K562 (cell line): ENCODE data around the gene SIAE. TPM values are rescaled to one million over a fixed set of nuclear protein-coding genes. Genes with fewer than 3 reads are reported as not detected.

ENCODE experiments used
- CREB1 ChIP-seq, 2 experiments: sonication (generic) in 1 of 2; formaldehyde crosslinking in 1 of 2; IDR thresholded peaks; 2 replicates each; pipeline versions ENCODE4 v1.6.1 to v1.8.0; 2012 to 2022; ENCODE audit warnings: inconsistent platforms in 1 of 2, mild to moderate bottlenecking in 1 of 2, missing genetic modification reagents in 1 of 2, moderate library complexity in 1 of 2
- CREB3L1 ChIP-seq: fragments of 450-650 bp; IDR thresholded peaks from 2 replicates; pipeline ENCODE4 v1.6.1; 2014; ENCODE audit warnings: low read depth, mild to moderate bottlenecking, moderate library complexity, borderline replicate concordance
- DACH1 ChIP-seq: fragments of 450-650 bp; IDR thresholded peaks from 2 replicates; pipeline ENCODE4 v1.6.1; 2018; ENCODE audit not compliant: partially characterized antibody
- HDAC6 ChIP-seq: IDR thresholded peaks from 2 replicates; pipeline ENCODE4 v1.6.1; 2012; ENCODE audit warnings: low read depth, mild to moderate bottlenecking, control low read depth, inconsistent platforms, low read length, moderate library complexity
- KLF16 ChIP-seq: IDR thresholded peaks from 2 replicates; pipeline ENCODE4 v1.6.1; 2016; ENCODE audit warnings: antibody characterized with exemption
- MAX ChIP-seq: sonication (generic); formaldehyde crosslinking; IDR thresholded peaks from 2 replicates; pipeline ENCODE4 v1.9.0; 2022; ENCODE audit warnings: mild to moderate bottlenecking, missing genetic modification reagents
- MTA1 ChIP-seq: fragments of 450-650 bp; IDR thresholded peaks from 2 replicates; pipeline ENCODE4 v1.6.1; 2017; ENCODE audit warnings: borderline replicate concordance
- RBM15 ChIP-seq: fragments of 200-400 bp; formaldehyde crosslinking; IDR thresholded peaks from 2 replicates; pipeline ENCODE4 v1.6.1; 2018; ENCODE audit warnings: mild to moderate bottlenecking, low read length, moderate library complexity; ENCODE audit not compliant: insufficient read depth
- RNF219 ChIP-seq: fragments of 250-450 bp; sonication (Bioruptor Pico); IDR thresholded peaks from 2 replicates; pipeline ENCODE4 v1.5.0; 2022; ENCODE audit warnings: mild to moderate bottlenecking
- SIN3B ChIP-seq: fragments of 450-650 bp; IDR thresholded peaks from 2 replicates; pipeline ENCODE4 v1.6.1; 2017; ENCODE audit warnings: low read depth, mild to moderate bottlenecking, moderate library complexity
- STAG1 ChIP-seq: sonication (generic); formaldehyde crosslinking; IDR thresholded peaks from 2 replicates; pipeline ENCODE4 v1.5.0; 2020; ENCODE audit warnings: missing genetic modification reagents, borderline replicate concordance
- TCF7 ChIP-seq: sonication (generic); IDR thresholded peaks from 2 replicates; pipeline ENCODE4 v1.6.1; 2016; ENCODE audit warnings: antibody characterized with exemption, borderline replicate concordance
- YY1 ChIP-seq, 3 experiments: IDR thresholded peaks; 2 replicates each; pipeline ENCODE4 v1.6.1; 2011; ENCODE audit warnings: low read length in 2 of 3, mild to moderate bottlenecking in 2 of 3, moderate library complexity in 2 of 3, borderline replicate concordance in 1 of 3, control low read depth in 1 of 3, low read depth in 1 of 3; ENCODE audit not compliant: insufficient read depth in 3 of 3, insufficient replicate concordance in 2 of 3, control insufficient read depth in 1 of 3, insufficient read length in 1 of 3; ENCODE audit errors: extremely low read depth in 1 of 3
- ZNF165 ChIP-seq: fragments of 250-450 bp; sonication (Bioruptor Pico); IDR thresholded peaks from 2 replicates; pipeline ENCODE4 v1.4.0; 2020; ENCODE audit warnings: borderline replicate concordance
- ZNF395 ChIP-seq: fragments of 200-800 bp; sonication (Bioruptor generic); IDR thresholded peaks from 2 replicates; pipeline ENCODE4 v1.6.1; 2017; ENCODE audit warnings: missing genetic modification characterization, missing compliant biosample characterization
- ZNF436 ChIP-seq: fragments of 250-450, 450-650 bp; sonication (Bioruptor Pico); formaldehyde crosslinking; IDR thresholded peaks from 2 replicates; pipeline ENCODE4 v1.7.0; 2020; ENCODE audit warnings: mild to moderate bottlenecking
- ZNF561 ChIP-seq: fragments of 450-650 bp; formaldehyde crosslinking; conservative IDR thresholded peaks from 2 replicates; pipeline ENCODE4 v1.4.0; 2020; ENCODE audit warnings: mild to moderate bottlenecking, moderate library complexity
- ZNF655 ChIP-seq: fragments of 250-450 bp; sonication (Bioruptor Pico); IDR thresholded peaks from 2 replicates; pipeline ENCODE4 v1.5.0; 2021
- ZNF695 ChIP-seq: fragments of 450-650 bp; formaldehyde crosslinking; IDR thresholded peaks from 2 replicates; pipeline ENCODE4 v1.4.0; 2020; ENCODE audit warnings: mild to moderate bottlenecking, moderate library complexity
- ZNF77 ChIP-seq: fragments of 250-450 bp; sonication (Bioruptor Pico); IDR thresholded peaks from 2 replicates; pipeline ENCODE4 v1.5.0; 2020
- polyA plus RNA-seq, 8 experiments: library from polyadenylated mRNA; depleted of rRNA in 4 of 8; stranded (reverse) in 5 of 8; unstranded in 3 of 8; fragments of >200 nt; fragmentation: Nextera tagmentation in 2 of 8; fragmentation: Illumina TruSeq in 1 of 8; extraction: Ambion mirVana in 2 of 8; extraction: Trizol in 1 of 8; gene quantifications; 2 replicates each; pipeline versions ENCODE4 v1.2.1 to v1.2.3, GENCODE V29; 2011 to 2014; ENCODE audit warnings: inconsistent platforms in 1 of 8, missing spikeins in 1 of 8
- total RNA-seq, 7 experiments: library from RNA; depleted of rRNA in 6 of 7; stranded (reverse); fragments of >200 nt in 6 of 7; fragmentation: Illumina TruSeq in 2 of 7; extraction: Trizol in 2 of 7; gene quantifications; 2 replicates each; pipeline versions ENCODE4 v1.2.1 to v1.2.3, GENCODE V29; 2011 to 2021; ENCODE audit warnings: low replicate concordance in 1 of 7

SIAE gene
- total and polyA plus RNA-seq, 9 of the 15 experiments (the other 6 are each of a cell fraction or from before 2014, with no cell fraction given) = 0.89 to 9.6 (median 3.7) TPM

- TF ChIP-seq STAG1 (CRISPR knock-in tag) (no peak), ZNF395 (peak; percentile 61; the same call in 1 of the 2 replicates), ZNF165 (CRISPR knock-in tag) (no peak), ZNF695 (CRISPR knock-in tag) (no peak), ZNF77 (CRISPR knock-in tag) (no peak), RNF219 (CRISPR knock-in tag) (no peak), SIN3B (no peak), DACH1 (peak; percentile 36), KLF16 (no peak), CREB3L1 (no peak), HDAC6 (no peak), CREB1 (IDR thresholded peaks at IDR 0.05) (no peak), CREB1 (CRISPR knock-in tag; IDR thresholded peaks at IDR 0.05) (0 out of 2 replicates have a peak, but pooled peaks have one; percentile 21), ZNF655 (CRISPR knock-in tag) (no peak), MTA1 (no peak), ZNF436 (CRISPR knock-in tag) (no peak), YY1 (IDR thresholded peaks at IDR 0.05; ENCODE audit: borderline replicate concordance in 1 of 3, control insufficient read depth in 1 of 3, extremely low read depth in 1 of 3, insufficient read depth in 3 of 3, insufficient read length in 1 of 3, insufficient replicate concordance in 2 of 3, low read depth in 1 of 3, low read length in 2 of 3) (peak in 1 of 3 experiments; percentile 78), TCF7 (no peak), ZNF561 (no peak), RBM15 (no peak), MAX (CRISPR knock-in tag) (peak; percentile 42; the same call in 1 of the 2 replicates)
Observed at GRCh38 chr11:124644426-124645280, 28.9 kb downstream of the SIAE start (continued).
